Neural cell (in vitro differentiated cells): ENCODE results near the gene PACS2. TPM values are rescaled to one million over a fixed set of nuclear protein-coding genes. Genes with fewer than 3 reads are reported as not detected.

Source experiments
- H2AFZ ChIP-seq: fragments of 200-600, 300-800 bp; sonication (generic), shearing (Covaris generic); 2 replicates; pipeline ENCODE4 v1.6.0; 2014; ENCODE audit warnings: low read depth, mild to moderate bottlenecking, antibody characterized with exemption, low read length, moderate library complexity
- H3F3A ChIP-seq: fragments of 200-600 bp; shearing (Covaris generic); 2 replicates; pipeline ENCODE4 v1.6.1; 2016; ENCODE audit warnings: mild to moderate bottlenecking, moderate library complexity, mixed read lengths, antibody characterized with exemption, low read length; ENCODE audit not compliant: insufficient read depth, poor library complexity, severe bottlenecking
- H3K27ac ChIP-seq: fragments of 200-600, 300-800 bp; sonication (generic), shearing (Covaris generic); 2 replicates; pipeline ENCODE4 v1.5.1; 2014; ENCODE audit warnings: mild to moderate bottlenecking, low read length, moderate library complexity
- H3K27me3 ChIP-seq: fragments of 300-800, 200-600 bp; sonication (generic), shearing (Covaris generic); 2 replicates; pipeline ENCODE4 v1.6.0; 2014; ENCODE audit warnings: mild to moderate bottlenecking, low read depth, low read length, moderate library complexity; ENCODE audit not compliant: insufficient read depth
- H3K36me3 ChIP-seq: fragments of 300-800, 200-600 bp; sonication (generic), shearing (Covaris generic); 2 replicates; pipeline ENCODE4 v1.5.1; 2014; ENCODE audit warnings: mild to moderate bottlenecking, antibody characterized with exemption, low read length, moderate library complexity; ENCODE audit not compliant: insufficient read depth
- H3K4me2 ChIP-seq: fragments of 300-800, 200-600 bp; sonication (generic), shearing (Covaris generic); 2 replicates; pipeline ENCODE4 v1.6.0; 2014; ENCODE audit warnings: mild to moderate bottlenecking, low read length
- H3K4me3 ChIP-seq: fragments of 300-800, 200-600 bp; sonication (generic), shearing (Covaris generic); 2 replicates; pipeline ENCODE4 v1.5.1; 2014; ENCODE audit warnings: mild to moderate bottlenecking, low read length, moderate library complexity
- H3K79me2 ChIP-seq: fragments of 200-600 bp; shearing (Covaris generic); replicated peaks from 2 replicates; pipeline ENCODE4 v1.6.0; 2014; ENCODE audit warnings: mild to moderate bottlenecking, low read length, moderate library complexity; ENCODE audit not compliant: insufficient read depth
- H3K9ac ChIP-seq: fragments of 300-800, 200-600 bp; sonication (generic), shearing (Covaris generic); 2 replicates; pipeline ENCODE4 v1.6.1; 2016; ENCODE audit warnings: mild to moderate bottlenecking, low read length, mixed read lengths
- H3K9me2 ChIP-seq: fragments of 200-600 bp; shearing (Covaris generic); 2 replicates; pipeline ENCODE4 v1.6.1; 2016; ENCODE audit warnings: mild to moderate bottlenecking, low read length, mixed read lengths; ENCODE audit not compliant: insufficient read depth
- H3K9me3 ChIP-seq: fragments of 200-600, 300-800 bp; sonication (generic), shearing (Covaris generic); 2 replicates; pipeline ENCODE4 v1.6.1; 2016; ENCODE audit warnings: mild to moderate bottlenecking, mixed run types, low read length, moderate library complexity, mixed read lengths
- H4K20me1 ChIP-seq: fragments of 200-600 bp; shearing (Covaris generic); 2 replicates; pipeline ENCODE4 v1.6.1; 2016; ENCODE audit warnings: mild to moderate bottlenecking, mixed run types; ENCODE audit not compliant: insufficient read depth
- EP300 ChIP-seq: fragments of 450-650 bp; conservative IDR thresholded peaks from 2 replicates; pipeline ENCODE4 v1.6.1; 2014; ENCODE audit warnings: antibody characterized with exemption, mild to moderate bottlenecking, moderate library complexity; ENCODE audit not compliant: poor library complexity, severe bottlenecking
- EZH2 ChIP-seq: fragments of 200-600, 300-800 bp; shearing (Covaris generic), sonication (generic); IDR thresholded peaks from 2 replicates; pipeline ENCODE4 v1.6.1; 2014; ENCODE audit warnings: antibody characterized with exemption, low read length, borderline replicate concordance, mild to moderate bottlenecking; ENCODE audit not compliant: insufficient read depth, poor library complexity, severe bottlenecking
- MXI1 ChIP-seq: fragments of 450-650 bp; conservative IDR thresholded peaks from 2 replicates; pipeline ENCODE4 v1.6.1; 2014; ENCODE audit warnings: antibody characterized with exemption, mild to moderate bottlenecking; ENCODE audit not compliant: poor library complexity, severe bottlenecking
- POLR2AphosphoS5 ChIP-seq: IDR thresholded peaks from 2 replicates; pipeline ENCODE4 v1.6.1; 2012
- RAD21 ChIP-seq: fragments of 450-650 bp; conservative IDR thresholded peaks from 2 replicates; pipeline ENCODE4 v1.6.1; 2014; ENCODE audit warnings: antibody characterized with exemption, mild to moderate bottlenecking, moderate library complexity
- SMC3 ChIP-seq: fragments of 450-650 bp; conservative IDR thresholded peaks from 2 replicates; pipeline ENCODE4 v1.6.1; 2014; ENCODE audit warnings: antibody characterized with exemption, mild to moderate bottlenecking, moderate library complexity; ENCODE audit not compliant: poor library complexity
- TAF1 ChIP-seq: IDR thresholded peaks from 2 replicates; pipeline ENCODE4 v1.6.1; 2012; ENCODE audit warnings: low read depth
- polyA plus RNA-seq: library from polyadenylated mRNA; depleted of rRNA; stranded (reverse); fragments of >200 nt; gene quantifications from 2 replicates; pipeline ENCODE4 v1.2.3, GENCODE V29; 2014
- TF ChIP-seq, protein P1 (sequence below): fragments of 450-650 bp; IDR thresholded peaks from 2 replicates; pipeline ENCODE4 v1.5.1; 2014; ENCODE audit warnings: antibody characterized with exemption, mild to moderate bottlenecking, moderate library complexity; ENCODE audit not compliant: poor library complexity, severe bottlenecking
- TF ChIP-seq, protein P2 (sequence below): IDR thresholded peaks from 2 replicates; pipeline ENCODE4 v1.6.1; 2012; ENCODE audit warnings: borderline replicate concordance

Gene PACS2
- polyA plus RNA-seq, 1 donor from 2014 or later = 77.7 TPM

DNA sequence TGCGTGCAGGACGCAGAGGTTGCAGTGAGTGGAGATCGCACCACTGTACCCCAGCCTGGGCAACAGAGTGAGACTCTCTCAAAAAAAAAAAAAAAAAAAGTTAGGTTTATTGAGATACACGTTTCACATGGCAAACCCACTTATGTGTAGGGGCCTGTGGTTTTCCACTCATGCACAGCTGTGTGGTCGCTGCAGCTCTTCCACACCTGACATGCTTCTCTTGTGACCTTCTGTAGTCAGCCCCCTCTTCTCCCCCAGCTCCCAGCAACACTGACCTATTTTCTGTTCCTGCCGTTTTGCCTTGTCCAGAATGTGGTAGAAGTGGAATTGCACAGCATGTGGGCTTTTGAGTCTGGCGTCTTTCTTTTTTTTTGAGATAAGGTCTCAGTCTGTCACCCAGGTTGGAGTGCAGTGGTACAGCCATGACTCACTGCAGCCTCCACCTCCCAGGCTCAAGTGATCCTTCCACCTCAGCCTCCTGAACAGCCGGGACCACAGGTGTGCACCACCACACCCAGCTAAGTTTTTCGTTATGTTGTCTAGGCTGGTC lies 113.5 kb downstream of the PACS2 start:
- H3K27me3 ChIP-seq = no peaks in the 10 kb centered on the region
- no peaks in the 10 kb centered on the region for H3K9me3 ChIP-seq
- no peaks in the 10 kb centered on the region for H3F3A ChIP-seq
- H3K4me3 ChIP-seq = no peak overlapping the region
- no peak for TF ChIP-seq POLR2AphosphoS5
- no peak for TF ChIP-seq TAF1
- TF ChIP-seq EP300 = no peak
- no peak for TF ChIP-seq MXI1
- no peak for TF ChIP-seq RAD21
- TF ChIP-seq EZH2 = no peak
- H3K9ac ChIP-seq = no peak overlapping the region
- no peak overlapping the region for H2AFZ ChIP-seq
- no peaks in the 10 kb centered on the region for H3K36me3 ChIP-seq
- H3K4me2 ChIP-seq = no peak overlapping the region
- no peaks in the 10 kb centered on the region for H3K9me2 ChIP-seq
- H3K27ac ChIP-seq = no peak overlapping the region
- peaks cover 37% of the 10 kb centered on the region for H3K79me2 ChIP-seq
- no peaks in the 10 kb centered on the region for H4K20me1 ChIP-seq

DNA sequence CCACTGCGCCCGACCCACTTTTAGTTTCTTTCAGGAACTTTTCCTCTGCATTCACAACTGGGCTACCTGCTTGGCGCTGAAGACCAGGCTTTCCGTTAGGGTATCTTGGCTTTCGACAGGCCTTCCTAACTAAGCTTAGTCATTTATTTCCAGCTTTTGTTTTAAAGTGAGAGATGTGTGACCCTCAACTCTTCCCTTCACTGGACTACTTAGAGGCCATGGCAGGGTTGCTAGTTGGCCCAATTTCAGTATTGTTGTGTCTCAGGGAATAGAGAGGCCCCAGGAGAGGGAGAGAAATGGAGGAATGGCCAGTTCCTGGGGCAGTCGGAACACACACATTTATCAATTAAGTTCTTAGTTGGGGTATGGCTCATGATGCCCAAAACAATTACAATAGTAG lies 115.5 kb downstream of the PACS2 start:
- Histone ChIP-seq H2AFZ (no peak overlapping the region), H3K9ac (no peak overlapping the region), H3K9me3 (no peaks in the 10 kb centered on the region), H3K36me3 (no peaks in the 10 kb centered on the region), H3K27me3 (no peaks in the 10 kb centered on the region), H3F3A (no peaks in the 10 kb centered on the region), H3K4me3 (no peak overlapping the region), H3K27ac (no peak overlapping the region), H3K79me2 (peaks cover 37% of the 10 kb centered on the region), H4K20me1 (no peaks in the 10 kb centered on the region), H3K4me2 (no peak overlapping the region), H3K9me2 (no peaks in the 10 kb centered on the region)
- TF ChIP-seq TAF1 = no peak
- TF ChIP-seq EP300 = no peak
- no peak for TF ChIP-seq SMC3
- TF ChIP-seq, protein P1, sequence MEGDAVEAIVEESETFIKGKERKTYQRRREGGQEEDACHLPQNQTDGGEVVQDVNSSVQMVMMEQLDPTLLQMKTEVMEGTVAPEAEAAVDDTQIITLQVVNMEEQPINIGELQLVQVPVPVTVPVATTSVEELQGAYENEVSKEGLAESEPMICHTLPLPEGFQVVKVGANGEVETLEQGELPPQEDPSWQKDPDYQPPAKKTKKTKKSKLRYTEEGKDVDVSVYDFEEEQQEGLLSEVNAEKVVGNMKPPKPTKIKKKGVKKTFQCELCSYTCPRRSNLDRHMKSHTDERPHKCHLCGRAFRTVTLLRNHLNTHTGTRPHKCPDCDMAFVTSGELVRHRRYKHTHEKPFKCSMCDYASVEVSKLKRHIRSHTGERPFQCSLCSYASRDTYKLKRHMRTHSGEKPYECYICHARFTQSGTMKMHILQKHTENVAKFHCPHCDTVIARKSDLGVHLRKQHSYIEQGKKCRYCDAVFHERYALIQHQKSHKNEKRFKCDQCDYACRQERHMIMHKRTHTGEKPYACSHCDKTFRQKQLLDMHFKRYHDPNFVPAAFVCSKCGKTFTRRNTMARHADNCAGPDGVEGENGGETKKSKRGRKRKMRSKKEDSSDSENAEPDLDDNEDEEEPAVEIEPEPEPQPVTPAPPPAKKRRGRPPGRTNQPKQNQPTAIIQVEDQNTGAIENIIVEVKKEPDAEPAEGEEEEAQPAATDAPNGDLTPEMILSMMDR = no peak
- TF ChIP-seq POLR2AphosphoS5 = no peak
- TF ChIP-seq, protein P2, sequence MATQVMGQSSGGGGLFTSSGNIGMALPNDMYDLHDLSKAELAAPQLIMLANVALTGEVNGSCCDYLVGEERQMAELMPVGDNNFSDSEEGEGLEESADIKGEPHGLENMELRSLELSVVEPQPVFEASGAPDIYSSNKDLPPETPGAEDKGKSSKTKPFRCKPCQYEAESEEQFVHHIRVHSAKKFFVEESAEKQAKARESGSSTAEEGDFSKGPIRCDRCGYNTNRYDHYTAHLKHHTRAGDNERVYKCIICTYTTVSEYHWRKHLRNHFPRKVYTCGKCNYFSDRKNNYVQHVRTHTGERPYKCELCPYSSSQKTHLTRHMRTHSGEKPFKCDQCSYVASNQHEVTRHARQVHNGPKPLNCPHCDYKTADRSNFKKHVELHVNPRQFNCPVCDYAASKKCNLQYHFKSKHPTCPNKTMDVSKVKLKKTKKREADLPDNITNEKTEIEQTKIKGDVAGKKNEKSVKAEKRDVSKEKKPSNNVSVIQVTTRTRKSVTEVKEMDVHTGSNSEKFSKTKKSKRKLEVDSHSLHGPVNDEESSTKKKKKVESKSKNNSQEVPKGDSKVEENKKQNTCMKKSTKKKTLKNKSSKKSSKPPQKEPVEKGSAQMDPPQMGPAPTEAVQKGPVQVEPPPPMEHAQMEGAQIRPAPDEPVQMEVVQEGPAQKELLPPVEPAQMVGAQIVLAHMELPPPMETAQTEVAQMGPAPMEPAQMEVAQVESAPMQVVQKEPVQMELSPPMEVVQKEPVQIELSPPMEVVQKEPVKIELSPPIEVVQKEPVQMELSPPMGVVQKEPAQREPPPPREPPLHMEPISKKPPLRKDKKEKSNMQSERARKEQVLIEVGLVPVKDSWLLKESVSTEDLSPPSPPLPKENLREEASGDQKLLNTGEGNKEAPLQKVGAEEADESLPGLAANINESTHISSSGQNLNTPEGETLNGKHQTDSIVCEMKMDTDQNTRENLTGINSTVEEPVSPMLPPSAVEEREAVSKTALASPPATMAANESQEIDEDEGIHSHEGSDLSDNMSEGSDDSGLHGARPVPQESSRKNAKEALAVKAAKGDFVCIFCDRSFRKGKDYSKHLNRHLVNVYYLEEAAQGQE = no peak
- no peak for TF ChIP-seq RAD21
- TF ChIP-seq EZH2 = no peak
- no peak for TF ChIP-seq MXI1
